GM18861 (cell line): ENCODE results near the gene ZCCHC24.
"Not testable (repeated sequence)": the region's sequence is repeated elsewhere in the genome, so short reads cannot be mapped to it uniquely, and the experiment has no call there.

Source experiments
- ATAC-seq: cut with Tn5 transposase; IDR thresholded peaks from one replicate; pipeline ENCODE4 v1.9.1; 2021; ENCODE audit not compliant: unreplicated experiment

The ZCCHC24 gene

GRCh38 chr10:79447249-79447648 lies 1.8 kb upstream of the ZCCHC24 start:
- ATAC-seq: not testable (repeated sequence)

GRCh38 chr10:79446758-79447084 lies 1.3 kb upstream of the ZCCHC24 start:
- no peak for ATAC-seq

- ATAC-seq: no peak
Measured at GRCh38 chr10:79445977-79446757, 743 bp upstream of the ZCCHC24 start.

DNA sequence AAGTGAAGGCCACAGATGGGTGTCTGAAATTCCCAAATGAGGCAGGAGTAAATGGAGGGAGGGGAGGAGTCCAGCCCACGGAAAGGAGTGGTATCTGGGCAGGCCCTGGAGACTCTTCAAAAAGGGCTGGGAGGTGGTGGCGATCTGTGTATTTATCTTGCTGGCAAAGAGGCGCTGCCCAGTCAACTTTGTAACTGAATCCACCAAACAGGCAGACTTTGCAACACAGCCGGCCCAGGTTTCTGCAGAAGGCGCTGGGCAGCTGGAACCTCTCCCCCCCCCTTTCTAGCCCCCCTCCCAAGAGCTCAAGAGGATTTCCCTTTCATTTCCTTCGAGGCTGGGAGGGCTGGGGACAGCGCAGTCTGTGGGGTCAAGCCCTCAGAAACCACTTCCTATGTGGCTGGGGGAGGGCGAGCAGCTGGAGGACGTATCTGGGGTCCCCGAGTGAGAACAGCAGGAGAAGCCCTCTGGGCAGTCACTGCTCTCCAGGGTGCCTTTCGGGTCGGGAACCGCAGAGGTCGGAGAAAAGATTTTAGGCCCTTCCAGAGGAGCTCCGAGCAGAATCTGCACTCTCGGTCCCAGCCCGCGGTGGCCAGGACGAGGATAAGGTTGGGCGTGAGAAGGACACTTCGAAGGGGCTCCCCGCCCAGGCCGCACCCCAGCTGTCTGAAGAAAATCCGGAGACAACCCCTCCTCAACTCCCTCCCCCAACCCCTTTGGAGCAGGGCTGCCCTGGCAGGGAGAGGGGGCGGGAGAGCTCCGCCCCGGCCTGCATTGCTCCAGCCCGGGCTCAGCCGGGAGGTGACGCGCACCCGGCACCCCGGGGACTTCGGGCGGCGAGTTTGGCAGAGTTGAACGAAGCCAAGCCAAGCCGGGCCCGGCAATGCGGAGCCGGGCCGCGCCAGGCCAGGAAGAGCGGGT lies 965 bp downstream of the ZCCHC24 start:
- peak; percentile 5 for ATAC-seq

DNA sequence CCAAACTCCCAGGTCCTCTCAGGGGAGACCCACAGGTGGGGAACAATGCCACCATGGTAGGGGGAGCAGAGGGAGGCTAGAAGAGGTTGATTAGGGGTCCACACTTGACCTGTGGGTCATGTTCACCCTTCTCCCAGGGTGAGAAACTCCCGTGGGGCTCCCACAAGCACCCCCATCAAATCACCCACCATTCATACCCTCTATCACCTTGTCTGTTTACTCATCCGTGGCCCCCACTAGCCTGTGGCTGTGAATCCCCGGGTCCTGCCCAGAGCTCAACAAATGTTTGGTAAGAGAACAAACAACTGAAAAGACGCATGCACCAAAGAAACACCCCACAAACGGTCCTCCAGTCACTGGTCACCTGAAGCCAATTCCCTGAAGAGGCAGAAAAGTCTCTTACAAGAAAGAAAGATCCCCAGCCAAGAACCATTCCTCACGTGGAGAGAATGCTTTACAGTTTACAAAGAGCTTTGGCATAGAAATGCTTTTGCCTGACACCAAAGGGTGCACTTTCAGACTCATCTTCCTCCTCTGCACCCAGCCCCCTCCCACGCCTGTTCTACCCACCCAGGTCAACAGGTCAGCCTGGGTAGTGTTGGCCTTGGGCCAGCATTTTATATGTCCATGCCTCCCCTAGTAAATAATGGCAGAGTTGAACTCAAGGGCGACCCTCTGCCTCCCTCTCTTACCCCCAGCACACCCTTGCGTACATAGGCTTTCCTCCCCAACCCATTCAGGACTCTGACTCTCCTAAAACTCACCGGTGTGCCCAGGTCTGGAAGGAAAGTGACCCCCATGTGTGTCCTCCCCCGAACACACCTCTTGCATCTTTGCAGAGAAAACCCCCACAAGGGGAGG lies 1.9 kb downstream of the ZCCHC24 start:
- no peak for ATAC-seq

- ATAC-seq: no peak
Measured at GRCh38 chr10:79442171-79443040, 3.0 kb downstream of the ZCCHC24 start.

GRCh38 chr10:79441433-79441832 lies 4.0 kb downstream of the ZCCHC24 start:
- ATAC-seq: no peak

GRCh38 chr10:79440281-79440680 lies 5.1 kb downstream of the ZCCHC24 start:
- ATAC-seq: no peak

DNA sequence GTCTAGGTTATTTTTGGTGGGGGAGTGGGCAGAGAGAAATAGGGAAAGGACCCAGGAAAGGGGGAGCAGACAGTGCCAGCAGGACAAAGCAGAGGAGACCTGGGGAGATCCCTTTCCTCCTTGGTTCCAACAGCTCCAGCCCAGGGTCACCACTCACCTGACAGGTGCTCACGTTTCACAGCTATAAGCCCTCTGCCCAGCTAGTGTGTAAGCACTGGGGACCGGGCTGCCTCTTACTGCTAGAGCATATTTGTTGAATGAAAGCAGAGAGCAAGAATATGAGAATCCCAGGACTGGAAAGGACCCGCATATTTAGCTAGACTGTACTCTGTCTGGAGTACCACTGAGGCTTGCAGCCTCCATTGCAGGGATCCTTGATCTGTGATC lies 6.7 kb downstream of the ZCCHC24 start:
- ATAC-seq: no peak

DNA sequence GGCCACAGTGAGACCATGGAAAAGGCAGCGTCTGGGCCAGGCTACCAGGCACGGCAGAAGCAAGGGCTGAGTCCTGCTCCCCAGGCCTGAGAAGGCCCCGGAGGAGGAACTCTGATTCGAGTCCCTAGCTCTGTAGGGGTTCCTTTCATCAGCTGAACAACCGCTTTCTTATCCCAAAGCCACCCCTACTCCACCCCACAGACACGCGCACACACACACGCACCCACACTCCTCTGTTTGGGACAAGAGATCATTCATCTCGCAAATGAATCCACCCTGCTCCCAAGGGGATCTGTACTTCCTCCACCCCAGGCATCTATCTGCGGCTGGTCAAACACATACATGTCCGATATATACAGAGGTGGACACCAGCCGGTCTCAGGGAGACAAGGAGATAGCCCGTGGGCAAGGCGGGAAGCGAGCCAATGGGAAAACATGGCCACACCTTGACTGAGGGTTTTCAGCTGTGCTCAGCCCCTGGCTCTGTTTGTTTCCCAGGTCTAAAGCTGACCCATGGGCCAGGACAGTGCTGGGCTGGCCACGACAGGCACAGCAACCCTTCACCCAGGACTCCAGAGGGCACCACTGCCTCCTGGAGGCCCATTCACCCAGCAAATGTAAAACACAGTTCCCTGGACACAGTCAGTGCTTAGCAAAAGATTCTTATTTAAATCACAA lies 7.3 kb downstream of the ZCCHC24 start:
- ATAC-seq: no peak

DNA sequence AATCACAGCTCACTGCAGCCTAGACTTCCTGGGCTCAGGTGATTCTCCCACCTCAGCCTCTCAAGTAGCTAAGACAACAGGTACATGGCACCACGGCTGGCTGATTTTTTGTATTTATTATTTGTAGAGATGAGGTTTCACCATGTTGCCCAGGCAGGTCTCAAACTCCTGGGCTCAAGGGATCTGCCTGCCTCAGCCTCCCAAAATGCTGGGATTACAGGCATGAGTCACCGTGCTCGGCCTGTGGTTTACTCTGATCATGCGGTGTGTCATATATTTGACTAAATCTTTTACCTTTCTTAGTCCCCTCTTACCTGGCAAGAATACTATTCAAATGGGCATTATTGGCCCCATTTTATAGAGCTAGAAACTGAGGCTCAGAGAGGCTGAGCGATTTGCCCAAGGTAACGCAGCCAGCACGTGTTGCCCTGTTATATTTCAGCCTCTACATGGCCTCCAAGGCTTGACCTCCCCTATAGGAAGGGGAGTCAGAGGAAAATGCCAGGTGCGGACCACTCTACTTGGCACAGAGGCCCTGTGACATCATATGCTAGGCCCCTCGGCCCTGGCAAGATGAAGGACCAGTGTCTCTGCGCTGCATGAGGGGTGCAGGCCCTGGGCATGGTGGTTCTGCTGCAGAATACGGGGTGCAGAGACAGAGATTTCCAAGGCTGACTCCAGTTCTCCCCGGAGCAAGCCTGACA lies 8.2 kb downstream of the ZCCHC24 start:
- no peak for ATAC-seq

- no peak for ATAC-seq
Measured at GRCh38 chr10:79436850-79437103, 8.6 kb downstream of the ZCCHC24 start.

DNA sequence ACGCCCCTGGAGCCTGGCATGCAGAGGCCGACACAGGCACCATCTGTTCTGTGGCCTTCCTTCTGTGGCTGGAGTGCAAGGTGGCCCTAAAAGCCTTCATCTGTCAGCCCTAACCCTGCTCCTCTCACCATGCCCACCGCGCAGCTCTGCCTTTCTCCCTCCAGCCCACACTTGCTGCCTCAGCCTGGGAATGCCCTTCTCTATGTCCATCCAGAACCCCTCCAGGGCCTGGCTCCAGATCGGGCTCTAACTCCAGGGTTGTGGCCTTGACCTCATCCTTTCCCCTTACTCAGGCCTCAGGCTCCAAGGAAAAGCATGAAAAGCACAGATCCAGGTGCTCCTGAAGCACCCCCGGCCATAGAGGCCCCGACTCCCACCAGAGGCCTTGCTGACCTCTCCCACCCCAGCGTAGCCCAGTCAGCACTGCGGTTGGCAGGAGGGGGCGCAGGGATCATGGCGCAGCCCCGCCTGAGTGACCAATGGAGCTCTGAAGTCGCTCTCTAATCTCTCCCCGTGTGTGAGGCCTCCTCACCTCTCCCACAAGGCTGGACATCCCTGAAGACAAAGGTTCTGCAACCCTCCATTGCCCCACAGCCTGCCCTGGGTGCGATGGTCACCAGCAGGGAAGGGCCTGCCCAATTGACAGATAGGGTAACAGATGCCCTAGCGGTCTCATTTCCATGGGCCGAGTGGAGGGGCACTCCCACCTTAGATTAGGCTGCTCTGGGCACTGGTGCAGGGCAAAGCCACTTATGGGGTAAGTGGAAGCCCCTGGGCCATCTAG lies 9.2 kb downstream of the ZCCHC24 start:
- no peak for ATAC-seq

GRCh38 chr10:79435271-79436065 lies 10.0 kb downstream of the ZCCHC24 start:
- no peak for ATAC-seq

DNA sequence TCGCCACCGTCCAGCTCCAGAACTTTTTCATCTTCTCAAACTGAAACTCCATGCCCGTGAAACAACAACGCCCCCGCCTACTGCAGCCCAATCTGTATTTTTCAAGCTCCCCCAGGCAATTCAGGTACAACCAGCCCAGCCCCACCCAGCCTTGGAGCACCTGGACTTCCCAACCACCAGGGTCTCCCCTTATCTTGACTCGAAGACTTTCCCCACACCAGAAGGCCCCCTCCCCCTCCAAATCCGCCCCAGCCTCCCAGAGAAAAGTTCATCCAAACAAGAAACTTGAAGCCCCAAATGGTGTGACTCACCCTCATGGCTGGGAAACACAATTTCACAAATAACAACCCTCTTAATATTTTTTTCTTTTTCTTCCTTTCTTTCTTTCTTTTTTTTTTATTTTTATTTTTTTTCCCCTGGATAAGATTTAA lies 10.6 kb downstream of the ZCCHC24 start:
- ATAC-seq: no peak

GRCh38 chr10:79434223-79434687 lies 11.2 kb downstream of the ZCCHC24 start:
- no peak for ATAC-seq

GRCh38 chr10:79433324-79434222 lies 11.9 kb downstream of the ZCCHC24 start:
- ATAC-seq: no peak
